Esophagus muscularis mucosa (tissue), 4 donors: ENCODE data around the gene TRAF3. TPM values are rescaled to one million over a fixed set of nuclear protein-coding genes. Genes with fewer than 3 reads are reported as not detected.

Experiments
- DNase-seq: peaks from one replicate; pipeline ENCODE4 v3.0.0-alpha.2; 2017; ENCODE audit errors: extremely low spot score
- H3K27ac ChIP-seq, 4 donors: fragments of 200-600 bp; sonication (generic); replicated peaks in 1 of 4; 1 replicate in 3 of 4; 2 replicates in 1 of 4; pipeline ENCODE4 v1.5.1; 2016 to 2019; ENCODE audit warnings: mild to moderate bottlenecking in 1 of 4
- H3K27me3 ChIP-seq, 4 donors: fragments of 200-600 bp; sonication (generic); one replicate each; pipeline versions ENCODE4 v1.5.1 to v1.6.0; 2016 to 2019
- H3K36me3 ChIP-seq, 4 donors: fragments of 200-600 bp; sonication (generic); one replicate each; pipeline ENCODE4 v1.5.1; 2016 to 2019
- H3K4me1 ChIP-seq, 4 donors: fragments of 200-600 bp; sonication (generic); one replicate each; pipeline ENCODE4 v1.5.1; 2016 to 2019
- H3K4me3 ChIP-seq, 4 donors: fragments of 200-600 bp; sonication (generic); 1 replicate in 2 of 4; 2 replicates in 2 of 4; pipeline ENCODE4 v1.5.1; 2016 to 2019; ENCODE audit warnings: mild to moderate bottlenecking in 4 of 4, moderate library complexity in 1 of 4
- H3K9me3 ChIP-seq, 4 donors: fragments of 200-600 bp; sonication (generic); 1 replicate in 3 of 4; 2 replicates in 1 of 4; pipeline ENCODE4 v1.5.1; 2016 to 2019
- CTCF ChIP-seq, 3 experiments: fragments of 200-600 bp in 2 of 3; fragments of 450-650 bp in 1 of 3; sonication (generic) in 2 of 3; IDR thresholded peaks; one replicate each; pipeline ENCODE4 v1.5.1; 2017 to 2019; ENCODE audit warnings: antibody characterized with exemption in 3 of 3, mild to moderate bottlenecking in 2 of 3, moderate library complexity in 1 of 3
- EP300 ChIP-seq: sonication (generic); formaldehyde crosslinking; IDR thresholded peaks from one replicate; pipeline ENCODE4 v1.6.1; 2017; ENCODE audit warnings: antibody characterized with exemption
- POLR2A ChIP-seq: fragments of 450-650 bp; IDR thresholded peaks from one replicate; pipeline ENCODE4 v1.6.1; 2017; ENCODE audit warnings: antibody characterized with exemption, moderate library complexity, mild to moderate bottlenecking, low read depth
- POLR2AphosphoS5 ChIP-seq, 2 donors: sonication (generic); formaldehyde crosslinking; IDR thresholded peaks; one replicate each; pipeline ENCODE4 v1.6.1; 2017; ENCODE audit warnings: antibody characterized with exemption in 2 of 2
- WGBS: methylation state at CpG from one replicate; pipeline ENCODE4 v1.1.5; 2018; 5-methylcytosine and 5-hydroxymethylcytosine counted together
- intact Hi-C: fragments of 100-400 bp; cut with DNase I; formaldehyde crosslinking; loops from one replicate; pipeline ENCODE4 v1.15.1; 2023
- total RNA-seq, 4 donors: library from RNA; depleted of rRNA; stranded (reverse); fragments of >200 nt; gene quantifications; one replicate each; pipeline versions ENCODE4 v1.1.0 to v1.2.1, GENCODE V29; 2016

The TRAF3 gene
- total RNA-seq, 4 donors from 2014 or later, result 9.6 to 19.1 (median 17.5) TPM

- no peak for DNase-seq
- WGBS, result 91% methylated on average over 22 of the region's 29 CpGs
- peaks cover 12 to 63% (median 29%) of the 10 kb centered on the region in 4 donors for H3K36me3 ChIP-seq
- H3K4me1 ChIP-seq, result no peaks in the 10 kb centered on the region
- no peak overlapping the region for H3K27ac ChIP-seq
- no peaks in the 10 kb centered on the region for H3K9me3 ChIP-seq
- intact Hi-C loops, result no loop called here
- H3K27me3 ChIP-seq, result no peaks in the 10 kb centered on the region
- H3K4me3 ChIP-seq, result no peak overlapping the region
- TF ChIP-seq POLR2AphosphoS5 (IDR thresholded peaks at IDR 0.05), result no peak
- no peak for TF ChIP-seq POLR2A
- TF ChIP-seq EP300, result no peak
- TF ChIP-seq CTCF (IDR thresholded peaks at IDR 0.05), result no peak
Measured at GRCh38 chr14:102903248-102903888, 126.1 kb downstream of the TRAF3 start.

- intact Hi-C loops, result no loop called here
- no peaks in the 10 kb centered on the region for H3K27me3 ChIP-seq
- no peak overlapping the region for H3K27ac ChIP-seq
- no peaks in the 10 kb centered on the region for H3K4me1 ChIP-seq
- H3K9me3 ChIP-seq, result no peaks in the 10 kb centered on the region
- TF ChIP-seq EP300 (no peak), POLR2AphosphoS5 (IDR thresholded peaks at IDR 0.05) (no peak), POLR2A (no peak), CTCF (IDR thresholded peaks at IDR 0.05) (no peak)
- no peak overlapping the region for H3K4me3 ChIP-seq
- DNase-seq, result no peak
- H3K36me3 ChIP-seq, result peaks cover 12 to 61% (median 28%) of the 10 kb centered on the region in 4 donors
- 98% methylated on average over 7 of the region's 7 CpGs for WGBS
Measured at GRCh38 chr14:102903889-102904512, 126.8 kb downstream of the TRAF3 start.

- Histone ChIP-seq H3K4me3 (no peak overlapping the region), H3K4me1 (no peaks in the 10 kb centered on the region), H3K36me3 (peaks cover 12 to 54% (median 27%) of the 10 kb centered on the region in 4 donors), H3K9me3 (no peaks in the 10 kb centered on the region), H3K27ac (no peak overlapping the region), H3K27me3 (no peaks in the 10 kb centered on the region)
- intact Hi-C loops, result no loop called here
- TF ChIP-seq CTCF (IDR thresholded peaks at IDR 0.05) (no peak), EP300 (no peak), POLR2A (no peak), POLR2AphosphoS5 (IDR thresholded peaks at IDR 0.05) (no peak)
- 95% methylated on average over 38 of the region's 38 CpGs for WGBS
- no peak for DNase-seq
Measured at GRCh38 chr14:102905116-102906108, 128.2 kb downstream of the TRAF3 start.

- Histone ChIP-seq H3K4me1 (no peaks in the 10 kb centered on the region), H3K27ac (no peak overlapping the region), H3K4me3 (no peak overlapping the region), H3K27me3 (no peaks in the 10 kb centered on the region), H3K36me3 (peaks cover 12 to 45% (median 25%) of the 10 kb centered on the region in 4 donors), H3K9me3 (no peaks in the 10 kb centered on the region)
- WGBS, result 94% methylated on average over 28 of the region's 30 CpGs
- no peak for DNase-seq
- intact Hi-C loops, result no loop called here
- TF ChIP-seq CTCF (IDR thresholded peaks at IDR 0.05) (no peak), POLR2AphosphoS5 (IDR thresholded peaks at IDR 0.05) (no peak), EP300 (no peak), POLR2A (no peak)
Measured at GRCh38 chr14:102906616-102907302, 129.5 kb downstream of the TRAF3 start.
